ENCODE measurements around the gene SEPTIN3.

SEPTIN3 gene

GRCh38 chr22:41969110-41969646 is at the start of gene SEPTIN3:
Gene SEPTIN3 (plus strand): TSS chr22:41969443. CDS start chr22:41971493, 2,050 bp downstream.
- H3K9me3 Mint-ChIP-seq, result no peaks in the 10 kb centered on the region
- H3K27me3 Mint-ChIP-seq, result peaks cover 7% of the 10 kb centered on the region
- H3K27ac Mint-ChIP-seq, result no peak within 1 kb of the TSS
- H3K36me3 Mint-ChIP-seq, result no peaks in the 10 kb centered on the region
- H3K4me3 Mint-ChIP-seq, result no peak within 1 kb of the TSS
- no peaks in the 10 kb centered on the region for H3K4me1 Mint-ChIP-seq

DNA sequence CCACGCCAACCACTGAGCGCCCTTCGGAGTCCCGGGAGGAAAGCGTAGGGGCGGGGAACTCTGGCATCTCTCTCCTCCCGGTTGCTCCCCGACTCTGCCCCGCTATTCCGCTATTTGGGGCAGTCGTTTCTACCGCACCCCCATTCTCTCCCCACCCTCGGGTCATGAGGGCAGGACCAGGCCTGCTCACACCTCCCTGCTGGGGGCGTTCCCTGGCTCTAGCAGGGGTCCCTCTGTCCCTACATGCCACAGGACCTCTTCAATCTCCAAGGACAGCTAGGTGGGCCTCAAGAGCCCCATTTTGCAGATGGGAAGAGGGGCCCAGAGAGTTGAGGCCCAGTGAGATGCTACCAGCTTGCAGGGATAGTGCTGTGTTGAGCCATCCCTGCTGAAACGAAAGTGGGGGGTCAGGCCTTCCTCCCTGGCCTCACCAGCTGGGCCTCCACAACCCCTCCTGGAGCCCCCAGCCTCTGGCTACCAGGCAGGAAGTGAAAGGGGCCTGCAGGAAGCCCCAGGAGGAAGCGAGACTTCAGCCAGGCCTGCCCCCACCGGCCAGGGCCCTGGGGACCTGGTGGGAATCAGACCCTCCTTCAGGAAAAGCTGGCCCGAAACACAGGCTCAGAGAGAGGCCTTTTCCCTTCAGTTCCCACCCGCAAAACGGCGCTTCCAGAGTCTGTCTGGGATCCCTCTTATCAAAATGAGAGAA is 48.8 kb upstream of the SEPTIN3 start:
- no peaks in the 10 kb centered on the region for H3K9me3 Mint-ChIP-seq
- H3K27me3 Mint-ChIP-seq, result peaks cover 8% of the 10 kb centered on the region
- H3K36me3 Mint-ChIP-seq, result no peaks in the 10 kb centered on the region
- peaks cover 25% of the 10 kb centered on the region for H3K4me1 Mint-ChIP-seq
- peak overlapping the region; percentile 57 for H3K4me3 Mint-ChIP-seq
- no peak overlapping the region for H3K27ac Mint-ChIP-seq

DNA sequence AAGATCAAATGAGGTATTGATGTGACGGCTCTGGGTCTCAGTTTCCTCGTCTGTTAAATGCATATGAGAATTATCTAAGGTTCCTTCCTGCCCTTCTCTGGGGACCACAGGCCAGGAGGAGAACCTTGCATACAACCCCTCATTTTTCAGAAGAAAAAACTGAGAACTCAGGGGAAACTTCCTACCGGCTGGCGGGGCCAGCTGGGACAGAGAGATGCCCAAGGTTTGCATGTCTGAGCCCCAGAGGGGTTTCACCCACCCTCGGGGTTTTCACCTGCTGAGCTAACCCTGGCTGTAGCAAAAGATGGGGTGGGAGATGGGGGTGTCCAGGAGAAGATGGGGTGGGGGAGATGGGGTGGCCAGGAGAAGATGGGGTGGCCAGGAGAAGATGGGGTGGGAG is 46.9 kb upstream of the SEPTIN3 start:
- Mint-ChIP-seq H3K4me1 (peaks cover 21% of the 10 kb centered on the region), H3K27ac (no peak overlapping the region), H3K9me3 (no peaks in the 10 kb centered on the region), H3K27me3 (no peaks in the 10 kb centered on the region), H3K36me3 (no peaks in the 10 kb centered on the region), H3K4me3 (no peak overlapping the region)

DNA sequence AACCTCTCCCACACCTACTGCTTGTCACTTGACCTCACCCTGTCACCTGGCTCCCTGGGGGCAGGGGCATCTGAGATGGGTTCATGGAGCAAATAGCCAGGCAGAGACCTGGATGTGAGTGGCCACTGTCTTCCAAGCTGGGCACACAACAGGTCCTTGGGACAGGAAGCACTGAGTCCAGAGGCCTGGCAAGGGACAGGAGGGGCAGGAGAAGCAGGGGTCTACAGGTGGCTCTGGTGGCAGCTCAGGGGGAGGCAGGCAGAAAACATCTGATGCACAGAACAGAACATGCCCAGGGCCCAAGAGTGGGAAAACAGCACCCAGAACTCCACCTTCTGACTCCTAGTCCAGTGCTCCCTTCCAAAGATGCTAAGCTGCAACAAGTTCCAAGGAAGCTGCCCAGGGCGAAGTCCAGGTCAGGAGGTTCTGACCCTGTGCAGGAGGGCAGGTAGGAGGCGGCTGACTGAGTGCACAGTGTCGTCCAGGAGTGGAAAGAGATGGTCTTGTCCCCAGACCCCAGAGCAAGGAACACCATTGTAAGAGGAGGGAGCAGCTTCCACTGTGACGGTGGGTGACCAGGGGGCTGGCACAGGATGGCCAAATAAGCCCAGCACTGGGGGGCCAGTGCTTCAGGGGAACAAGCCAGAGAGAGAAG is 46.2 kb upstream of the SEPTIN3 start:
- Mint-ChIP-seq H3K27me3 (no peaks in the 10 kb centered on the region), H3K36me3 (no peaks in the 10 kb centered on the region), H3K9me3 (no peaks in the 10 kb centered on the region), H3K27ac (peak overlapping the region; percentile 51), H3K4me1 (peaks cover 25% of the 10 kb centered on the region), H3K4me3 (no peak overlapping the region)

DNA sequence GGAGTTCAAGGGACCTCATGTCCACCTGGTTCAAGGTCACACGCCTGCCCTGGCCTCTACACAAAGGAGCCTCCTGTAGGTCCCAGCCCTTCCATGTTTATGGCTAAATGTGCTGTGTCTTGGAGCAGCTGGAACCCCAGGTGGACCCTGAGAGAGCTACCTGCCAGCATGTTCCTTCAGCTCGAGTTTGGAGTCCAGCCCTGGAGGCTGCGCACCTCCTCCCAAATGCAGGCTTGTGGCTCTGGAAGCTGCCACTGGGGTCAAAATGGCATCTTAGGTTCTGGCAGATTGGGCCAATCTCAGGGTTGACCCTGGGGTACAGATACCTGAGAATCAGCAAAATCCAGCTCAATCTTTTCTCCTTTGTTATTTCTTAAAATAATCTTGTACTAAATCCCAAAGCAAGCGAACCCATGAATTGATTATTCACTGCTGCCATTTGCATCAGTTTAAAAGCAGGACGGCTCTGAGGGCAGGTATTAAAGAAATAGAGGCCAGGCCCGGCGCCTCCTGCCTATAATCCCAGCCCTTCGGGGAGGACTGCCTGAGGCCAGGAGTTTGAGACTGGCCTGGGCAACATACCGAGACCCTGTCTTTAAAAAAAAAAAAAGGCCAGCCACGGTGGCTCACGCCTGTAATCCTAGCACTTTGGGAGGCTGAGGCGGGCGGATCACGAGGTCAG is 45.5 kb upstream of the SEPTIN3 start:
- H3K27me3 Mint-ChIP-seq, result no peaks in the 10 kb centered on the region
- no peak overlapping the region for H3K4me3 Mint-ChIP-seq

GRCh38 chr22:41925783-41926460 is 43.3 kb upstream of the SEPTIN3 start:
- Mint-ChIP-seq H3K4me1 (peaks cover 25% of the 10 kb centered on the region), H3K27me3 (no peaks in the 10 kb centered on the region), H3K4me3 (peak overlapping the region; percentile 86), H3K9me3 (no peaks in the 10 kb centered on the region), H3K27ac (no peak overlapping the region), H3K36me3 (no peaks in the 10 kb centered on the region)

More for the DNA sequence above, 45.5 kb upstream of the SEPTIN3 start:
- H3K9me3 Mint-ChIP-seq, result no peaks in the 10 kb centered on the region
- H3K4me1 Mint-ChIP-seq, result peaks cover 27% of the 10 kb centered on the region
- no peak overlapping the region for H3K27ac Mint-ChIP-seq
- H3K36me3 Mint-ChIP-seq, result no peaks in the 10 kb centered on the region

GRCh38 chr22:41927813-41928212 is 41.4 kb upstream of the SEPTIN3 start:
- Mint-ChIP-seq H3K27me3 (no peaks in the 10 kb centered on the region), H3K9me3 (no peaks in the 10 kb centered on the region), H3K4me1 (peaks cover 25% of the 10 kb centered on the region), H3K4me3 (peak overlapping the region; percentile 68), H3K36me3 (no peaks in the 10 kb centered on the region), H3K27ac (no peak overlapping the region)

- Mint-ChIP-seq H3K36me3 (no peaks in the 10 kb centered on the region), H3K4me1 (peaks cover 25% of the 10 kb centered on the region), H3K27ac (no peak overlapping the region), H3K27me3 (no peaks in the 10 kb centered on the region), H3K9me3 (no peaks in the 10 kb centered on the region), H3K4me3 (no peak overlapping the region)
Observed at GRCh38 chr22:41928593-41929417, 40.4 kb upstream of the SEPTIN3 start.

DNA sequence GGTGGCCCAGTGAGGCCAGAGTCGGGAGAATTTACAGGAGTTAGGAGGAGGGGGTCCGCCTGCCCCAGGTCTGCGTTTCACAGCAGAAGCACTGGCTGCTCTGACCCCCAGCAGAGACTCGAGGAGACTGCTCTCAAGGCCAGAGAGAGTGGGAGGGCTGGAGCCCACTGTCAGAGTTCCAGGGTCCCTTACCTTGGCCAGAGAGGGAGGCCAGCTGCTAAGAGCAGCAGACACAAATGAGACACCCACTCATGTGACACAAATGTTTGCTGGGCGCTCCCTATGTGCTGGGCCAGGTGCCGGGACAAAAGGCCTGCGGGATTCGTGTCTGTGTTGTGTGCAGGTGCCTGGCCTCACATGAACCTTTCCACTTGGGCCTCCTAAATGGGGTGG is 39.8 kb upstream of the SEPTIN3 start:
- Mint-ChIP-seq H3K9me3 (no peaks in the 10 kb centered on the region), H3K36me3 (no peaks in the 10 kb centered on the region), H3K4me1 (peaks cover 25% of the 10 kb centered on the region), H3K4me3 (no peak overlapping the region), H3K27me3 (no peaks in the 10 kb centered on the region), H3K27ac (no peak overlapping the region)

DNA sequence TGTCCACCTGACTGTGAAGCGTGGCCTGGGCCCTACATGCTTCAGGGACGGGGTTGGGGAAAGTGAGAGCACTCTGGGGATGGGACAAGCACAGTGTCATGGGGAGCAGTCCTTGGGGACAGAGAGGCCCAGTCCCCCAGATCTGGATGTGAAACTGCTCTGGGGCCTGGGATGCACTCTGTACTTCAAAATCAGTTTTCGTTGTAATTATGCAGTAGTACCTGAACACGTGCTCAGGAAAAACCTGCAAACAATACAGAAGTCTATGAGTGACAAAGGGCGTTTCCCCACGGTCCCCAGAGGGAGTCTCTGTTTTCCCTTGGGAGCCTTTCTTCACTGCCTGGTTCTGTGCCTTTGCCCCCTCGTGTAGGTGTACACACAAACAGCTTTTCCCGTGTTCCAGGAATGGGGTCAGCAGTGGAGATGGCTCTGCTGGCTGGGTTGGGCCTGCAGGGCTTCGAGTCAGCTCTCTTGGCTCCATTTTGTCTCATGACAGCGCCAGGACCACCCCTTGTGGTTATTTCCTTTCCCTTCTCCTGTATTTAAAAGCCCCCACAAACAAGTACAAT is 37.5 kb upstream of the SEPTIN3 start:
- peaks cover 16% of the 10 kb centered on the region for H3K4me1 Mint-ChIP-seq

GRCh38 chr22:41932353-41932752 is 36.9 kb upstream of the SEPTIN3 start:
- no peak overlapping the region for H3K27ac Mint-ChIP-seq
- no peaks in the 10 kb centered on the region for H3K27me3 Mint-ChIP-seq
- peaks cover 16% of the 10 kb centered on the region for H3K4me1 Mint-ChIP-seq
- H3K36me3 Mint-ChIP-seq, result no peaks in the 10 kb centered on the region
- H3K9me3 Mint-ChIP-seq, result no peaks in the 10 kb centered on the region
- no peak overlapping the region for H3K4me3 Mint-ChIP-seq

More for the DNA sequence above, 37.5 kb upstream of the SEPTIN3 start:
- H3K4me3 Mint-ChIP-seq, result no peak overlapping the region
- no peaks in the 10 kb centered on the region for H3K9me3 Mint-ChIP-seq
- H3K36me3 Mint-ChIP-seq, result no peaks in the 10 kb centered on the region
- H3K27me3 Mint-ChIP-seq, result no peaks in the 10 kb centered on the region
- H3K27ac Mint-ChIP-seq, result no peak overlapping the region

GRCh38 chr22:41933411-41934177 is 35.6 kb upstream of the SEPTIN3 start:
- H3K9me3 Mint-ChIP-seq, result no peaks in the 10 kb centered on the region
- H3K27me3 Mint-ChIP-seq, result no peaks in the 10 kb centered on the region
- H3K4me1 Mint-ChIP-seq, result peaks cover 8% of the 10 kb centered on the region
- no peaks in the 10 kb centered on the region for H3K36me3 Mint-ChIP-seq
- H3K4me3 Mint-ChIP-seq, result no peak overlapping the region
- H3K27ac Mint-ChIP-seq, result no peak overlapping the region

GRCh38 chr22:41934284-41935014 is 34.8 kb upstream of the SEPTIN3 start:
- Mint-ChIP-seq H3K4me3 (no peak overlapping the region), H3K9me3 (no peaks in the 10 kb centered on the region), H3K4me1 (peaks cover 8% of the 10 kb centered on the region), H3K27me3 (no peaks in the 10 kb centered on the region), H3K27ac (peak overlapping the region; percentile 41), H3K36me3 (no peaks in the 10 kb centered on the region)
